ENCODE results near the gene RAB31.
"Not testable (repeated sequence)": the region's sequence is repeated elsewhere in the genome, so short reads cannot be mapped to it uniquely, and the experiment has no call there.

RAB31 gene

DNA sequence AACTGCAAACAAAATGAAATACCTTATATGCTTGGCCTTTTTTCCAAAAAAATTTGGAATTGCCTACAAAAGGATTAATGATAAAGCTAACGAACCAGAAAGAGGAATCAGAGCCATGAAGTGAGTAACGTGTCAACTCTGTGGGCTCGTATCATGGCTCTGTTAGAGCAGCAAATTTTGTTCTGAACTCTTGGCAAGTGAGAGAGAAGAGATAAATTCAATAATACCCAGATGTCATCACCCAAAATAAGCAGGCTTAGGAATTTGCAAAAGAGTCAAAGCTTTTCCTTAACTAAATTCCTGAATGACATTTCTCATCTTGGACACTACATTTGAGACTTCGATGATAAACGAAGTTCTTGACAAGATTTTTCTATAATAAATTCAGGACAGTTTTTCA, 182.1 kb downstream of the RAB31 start:
- DNase-seq (ENCODE audit: low spot score) = no peak

DNA sequence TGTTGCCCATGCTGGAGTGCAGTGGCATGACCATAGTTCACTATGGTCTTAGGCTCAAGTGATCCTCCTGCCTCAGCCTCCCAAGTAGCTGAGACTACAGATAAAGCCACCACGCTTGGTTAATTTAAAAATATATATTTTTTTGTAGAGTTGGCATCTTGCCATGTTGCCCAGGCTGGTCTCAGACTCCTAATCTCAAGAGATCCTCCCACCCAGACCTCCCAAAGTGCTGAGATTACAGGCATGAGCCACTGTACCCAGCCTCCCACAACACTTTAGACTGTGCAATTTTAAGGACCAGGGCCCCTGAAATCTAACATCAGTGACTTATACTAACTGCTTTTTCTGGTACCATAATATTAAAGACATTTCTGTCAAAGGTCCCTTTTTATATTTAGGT, 182.9 kb downstream of the RAB31 start:
- no peak for DNase-seq (ENCODE audit: low spot score)

DNA sequence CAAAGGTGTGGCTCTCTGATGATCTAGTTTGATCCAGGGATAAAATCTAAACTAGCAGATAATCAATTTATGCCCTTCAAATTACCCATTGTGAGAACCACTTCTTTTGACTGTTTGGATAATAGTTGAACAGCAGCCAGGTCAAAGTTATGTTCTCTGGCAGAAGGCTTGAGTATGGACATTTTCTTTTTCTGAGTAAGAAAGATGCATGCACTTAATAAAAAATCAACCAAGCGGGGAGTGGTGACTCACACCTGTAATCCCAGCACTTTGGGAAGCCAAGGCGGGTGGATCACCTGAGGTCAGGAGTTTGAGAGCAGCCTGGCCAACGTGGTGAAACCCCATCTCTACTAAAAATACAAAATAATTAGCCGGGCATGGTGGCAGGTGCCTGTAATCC, 183.4 kb downstream of the RAB31 start:
- not testable (repeated sequence) for DNase-seq (ENCODE audit: low spot score)

DNA sequence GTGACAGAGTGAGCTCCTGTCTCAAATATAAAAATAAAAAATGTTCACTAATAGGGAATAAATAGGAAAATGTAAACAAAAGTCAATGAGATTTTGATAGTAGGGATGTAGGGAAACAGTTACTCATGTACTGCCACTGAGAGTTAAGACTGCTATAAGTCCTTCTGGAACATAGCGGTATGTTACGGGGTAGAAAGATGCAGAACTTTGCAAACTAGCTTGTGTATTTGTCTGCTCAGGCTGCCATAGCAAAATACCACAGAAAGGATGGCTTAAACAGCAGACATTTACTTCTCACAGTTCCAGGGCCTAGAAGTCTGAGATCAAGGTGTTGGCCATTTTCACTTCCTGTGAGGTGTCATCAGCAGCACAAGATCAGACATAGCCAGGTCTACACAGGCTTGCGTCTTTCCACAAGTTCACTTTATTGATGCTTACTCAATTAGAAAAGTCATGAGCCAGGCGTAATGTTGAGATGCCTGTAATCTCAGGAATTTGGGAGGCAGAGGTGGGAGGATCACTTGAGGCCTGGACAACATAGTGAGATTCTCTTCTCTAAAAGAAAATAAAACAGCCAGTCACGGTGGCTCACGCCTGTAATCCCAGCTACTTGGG, 186.5 kb downstream of the RAB31 start:
- no peak for DNase-seq (ENCODE audit: low spot score)

DNA sequence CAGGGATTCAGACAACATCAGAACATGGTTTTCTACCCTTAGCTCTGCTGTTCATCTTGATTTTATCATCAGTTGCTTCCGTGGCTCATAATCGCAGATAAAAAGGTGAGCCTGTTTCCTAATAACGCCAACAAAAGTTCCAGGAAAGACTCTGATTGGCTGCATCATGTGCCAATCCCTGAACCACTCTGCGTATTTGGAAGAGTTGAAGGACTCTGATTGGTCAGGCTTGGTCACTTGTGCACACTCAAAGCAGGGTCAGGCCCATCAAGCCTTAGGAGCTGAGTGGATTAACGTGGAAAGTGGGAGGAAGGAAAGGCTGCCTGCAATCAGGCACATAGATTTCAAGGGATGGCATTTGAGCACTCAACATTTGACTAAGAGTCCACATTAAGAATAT, 189.0 kb downstream of the RAB31 start:
- no peak for DNase-seq (ENCODE audit: low spot score)

DNA sequence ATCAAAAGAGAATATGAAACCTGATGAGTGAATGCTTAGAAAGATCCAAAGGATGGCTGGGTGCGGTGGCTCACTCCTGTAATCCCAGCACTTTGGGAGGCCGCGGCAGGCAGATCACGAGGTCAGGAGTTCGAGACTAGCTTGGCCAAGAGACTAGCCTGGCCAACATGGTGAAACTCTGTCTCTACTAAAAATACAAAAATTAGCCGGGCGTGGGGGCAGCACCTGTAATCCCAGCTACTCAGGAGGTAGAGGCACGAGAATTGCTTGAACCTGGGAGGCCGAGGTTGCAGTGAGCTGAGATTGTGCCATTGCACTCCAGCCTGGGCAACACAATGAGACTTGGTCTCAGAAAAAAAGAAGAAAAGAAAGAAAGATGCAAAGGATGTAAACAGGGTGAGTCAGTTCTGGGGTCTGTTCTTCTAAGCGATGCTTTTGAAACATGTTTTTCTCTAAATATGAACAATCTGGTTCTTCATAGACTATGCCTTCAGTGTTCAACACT, 189.7 kb downstream of the RAB31 start:
- DNase-seq (ENCODE audit: low spot score) = not testable (repeated sequence)

DNA sequence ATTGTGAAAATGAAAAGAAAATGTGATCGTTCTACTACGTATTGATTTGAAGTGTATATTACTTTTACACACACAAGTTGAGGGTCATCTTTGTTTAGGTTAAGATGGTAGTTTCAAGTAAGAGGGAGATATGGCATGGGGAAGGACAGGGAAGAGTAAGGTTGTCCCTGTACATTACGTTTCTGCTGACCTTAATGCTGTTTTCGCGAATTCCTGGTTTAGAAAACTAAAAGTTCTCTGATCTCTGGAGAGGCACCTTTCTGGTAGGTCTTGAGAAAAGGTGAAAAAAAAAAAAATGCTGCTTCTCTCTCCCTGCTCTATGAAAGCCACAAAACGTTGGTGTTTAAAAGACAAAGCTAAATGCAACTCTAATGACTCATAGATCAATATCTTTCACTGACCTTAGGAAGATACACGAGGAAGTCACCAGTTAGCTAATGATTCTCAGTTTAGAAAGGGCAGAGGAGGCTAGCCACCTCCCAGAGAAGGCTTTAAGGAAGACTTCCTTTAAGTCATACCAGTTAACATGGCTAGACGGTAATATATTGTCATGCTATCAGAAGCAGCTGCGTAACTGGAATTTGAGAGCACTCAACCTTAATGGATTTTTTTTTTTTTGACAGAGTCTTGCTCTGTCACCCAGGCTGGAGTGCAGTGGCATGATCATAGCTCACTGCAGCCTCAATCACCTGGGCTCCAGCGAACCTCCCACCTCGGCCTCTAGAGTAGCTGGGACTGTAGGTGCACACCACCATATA, 190.9 kb downstream of the RAB31 start:
- no peak for DNase-seq (ENCODE audit: low spot score)

DNA sequence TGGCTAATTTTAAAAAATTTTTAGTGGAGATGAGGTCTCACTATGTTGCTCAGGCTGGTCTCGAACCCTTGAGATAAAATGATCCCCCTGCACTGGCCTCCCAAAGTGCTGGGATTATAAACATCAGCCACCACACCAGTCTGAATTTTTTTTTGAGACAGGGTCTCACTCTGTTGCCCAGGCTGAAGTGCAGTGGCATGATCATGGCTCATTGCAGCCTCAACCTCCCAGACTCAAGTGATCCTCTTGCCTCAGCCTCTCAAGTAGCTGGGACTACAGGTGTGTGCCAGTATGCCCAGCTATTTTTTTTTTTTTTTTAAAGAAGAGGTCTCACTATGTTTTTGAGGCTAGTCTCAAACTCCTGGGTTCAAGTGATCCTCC, 191.4 kb downstream of the RAB31 start:
- DNase-seq (ENCODE audit: low spot score) = not testable (repeated sequence)

DNA sequence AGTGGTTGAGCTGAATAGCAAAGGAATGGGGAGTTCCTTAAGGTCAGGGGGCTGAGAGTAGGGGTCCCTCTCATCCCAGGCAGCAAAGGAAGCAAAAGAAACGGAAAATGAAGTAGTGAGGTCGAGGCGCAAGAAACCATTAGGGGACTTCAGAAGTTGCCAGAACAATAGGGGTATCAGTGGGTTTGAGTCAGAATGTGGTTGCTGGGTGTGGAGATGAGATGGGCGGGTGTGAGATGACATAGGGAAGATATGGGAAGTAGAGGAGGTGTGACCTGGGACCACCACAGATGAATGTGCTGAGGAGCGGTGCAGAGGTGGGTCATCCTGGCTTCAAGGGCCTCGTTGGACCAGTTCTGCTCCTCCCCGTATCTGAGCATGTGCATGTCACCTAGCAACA, 192.6 kb downstream of the RAB31 start:
- DNase-seq (ENCODE audit: low spot score) = no peak

DNA sequence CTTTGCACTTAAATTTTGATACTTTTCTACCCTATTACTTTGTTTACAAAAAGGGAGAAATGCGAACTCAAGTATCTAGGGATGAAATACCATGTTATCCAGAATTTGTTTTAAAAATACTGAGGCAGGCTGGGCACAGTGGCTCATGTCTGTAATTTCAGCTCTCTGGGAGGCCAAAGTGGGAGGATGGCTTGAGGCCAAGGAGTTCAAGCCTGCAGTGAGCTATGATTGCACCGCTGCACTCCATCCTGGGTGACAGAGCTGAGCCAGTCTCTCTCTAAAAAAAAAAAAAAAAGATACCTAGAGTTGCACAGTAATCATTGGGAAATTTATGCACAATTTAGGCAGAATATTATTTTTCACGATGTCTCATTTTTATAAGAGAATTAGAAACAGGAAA, 193.3 kb downstream of the RAB31 start:
- DNase-seq (ENCODE audit: low spot score) = no peak

DNA sequence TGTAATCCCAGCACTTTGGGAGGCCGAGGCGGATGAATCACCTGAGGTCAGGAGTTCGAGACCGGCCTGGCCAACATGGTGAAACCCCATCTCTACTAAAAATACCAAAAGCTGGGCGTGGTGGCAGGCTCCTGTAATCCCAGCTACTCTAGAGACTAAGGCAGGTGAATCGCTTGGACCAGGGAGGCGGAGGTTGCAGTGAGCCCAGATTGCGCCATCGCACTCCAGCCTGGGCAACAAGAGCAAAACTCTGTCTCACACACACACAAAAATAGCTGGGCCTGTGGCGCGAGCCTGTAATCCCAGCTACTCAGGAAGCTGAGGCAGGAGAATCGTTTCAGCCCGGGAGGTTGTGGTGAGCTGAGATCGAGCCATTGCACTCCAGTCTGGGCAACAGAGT, 194.2 kb downstream of the RAB31 start:
- not testable (repeated sequence) for DNase-seq (ENCODE audit: low spot score)

DNA sequence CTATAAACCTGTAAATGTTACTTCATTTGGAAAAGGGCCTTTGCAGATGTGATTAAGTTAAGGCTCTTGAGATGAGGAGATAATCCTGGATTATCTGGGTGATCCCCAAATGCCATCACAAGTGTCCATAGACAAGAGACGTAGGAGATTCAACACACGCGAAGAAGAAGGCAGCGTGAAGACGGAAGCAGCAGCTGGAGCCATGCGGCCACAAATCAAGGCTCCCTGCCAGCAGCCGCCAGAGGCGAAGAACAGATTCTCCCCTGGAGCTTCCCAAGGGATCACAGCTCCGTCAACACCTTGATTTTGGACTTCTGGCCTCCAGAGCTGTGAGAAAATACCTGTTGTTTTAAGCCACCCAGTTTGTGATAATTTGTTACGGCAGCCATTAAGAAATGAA, 194.7 kb downstream of the RAB31 start:
- DNase-seq (ENCODE audit: low spot score) = no peak

DNA sequence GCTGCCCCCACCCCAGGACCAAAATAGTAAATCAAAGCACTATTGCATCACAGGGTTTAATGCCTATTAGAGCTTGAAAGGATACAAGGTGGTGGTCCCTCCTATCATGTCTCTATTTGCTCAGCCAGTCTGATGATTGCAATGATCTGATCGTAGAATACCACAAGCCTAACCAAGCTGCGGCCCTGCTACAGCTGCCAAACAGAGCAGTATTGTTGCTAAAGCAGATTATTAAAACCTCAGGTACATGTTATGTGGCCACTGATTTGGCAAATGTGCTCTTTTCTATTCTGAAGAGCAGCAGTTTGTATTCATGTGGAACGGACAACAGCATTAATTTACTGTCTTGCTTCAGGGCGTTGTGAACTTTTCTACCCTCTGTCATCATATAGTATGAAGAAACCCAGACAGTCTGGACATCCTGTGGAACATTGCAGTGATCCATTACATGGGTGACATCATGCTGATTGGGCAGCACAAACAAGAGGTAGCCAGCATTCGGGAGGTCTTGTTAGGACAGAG, 197.4 kb downstream of the RAB31 start:
- DNase-seq (ENCODE audit: low spot score) = no peak

DNA sequence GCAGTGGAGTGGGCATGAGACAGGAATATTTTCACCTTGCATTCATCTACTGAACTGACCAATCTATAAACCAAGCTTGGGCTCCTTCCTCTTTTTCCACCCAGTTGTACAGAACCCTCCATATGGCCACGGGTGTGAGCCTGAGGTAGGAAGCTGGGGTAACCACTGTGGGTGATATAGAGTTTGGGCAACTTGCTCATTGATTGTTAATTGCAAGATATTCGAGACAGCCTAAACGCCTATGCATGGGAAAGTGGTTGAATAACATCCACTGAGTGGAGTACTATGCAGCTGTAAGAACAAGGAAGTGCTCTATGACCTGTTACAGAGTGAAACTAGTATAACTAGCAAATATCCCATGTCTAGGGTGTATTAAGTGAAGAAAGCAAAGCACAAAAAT, 198.4 kb downstream of the RAB31 start:
- DNase-seq (ENCODE audit: low spot score) = no peak

DNA sequence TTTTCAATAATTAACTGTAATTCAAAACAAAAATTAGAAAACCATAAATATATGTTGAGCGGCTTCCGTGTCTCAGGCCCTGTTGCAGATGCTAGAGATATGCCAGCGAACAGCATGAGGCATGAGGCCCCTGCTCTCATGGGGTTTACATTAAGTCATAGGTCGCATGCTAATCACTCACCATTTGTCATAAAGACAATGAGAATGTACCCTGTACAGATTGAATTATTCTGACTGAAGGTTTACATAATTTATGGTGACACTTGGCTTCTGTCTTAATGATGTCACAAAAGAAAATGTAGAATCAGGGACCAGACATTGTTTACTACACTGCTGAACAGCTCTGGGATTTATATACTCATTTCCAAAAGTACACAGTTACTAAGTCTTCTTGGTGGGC, 199.8 kb downstream of the RAB31 start:
- no peak for DNase-seq (ENCODE audit: low spot score)

DNA sequence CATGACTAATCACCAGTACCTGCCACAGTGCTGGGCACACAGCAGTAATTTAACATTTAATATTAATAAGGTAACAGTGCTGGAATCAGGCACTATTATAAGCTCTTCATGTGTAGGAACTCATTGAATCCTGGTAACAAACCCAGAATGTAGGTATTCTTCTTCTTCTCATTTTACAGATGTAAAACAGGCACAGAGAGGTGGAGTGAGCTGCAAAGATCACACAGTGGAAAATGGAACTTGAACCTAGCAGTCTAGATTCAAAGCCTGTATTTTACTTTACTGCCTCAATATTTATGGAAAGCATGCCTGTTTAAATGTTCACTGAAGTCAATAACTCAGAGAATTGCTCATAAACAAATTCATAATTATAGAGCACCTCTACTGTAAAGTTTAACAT, 202.0 kb downstream of the RAB31 start:
- DNase-seq (ENCODE audit: low spot score) = no peak

DNA sequence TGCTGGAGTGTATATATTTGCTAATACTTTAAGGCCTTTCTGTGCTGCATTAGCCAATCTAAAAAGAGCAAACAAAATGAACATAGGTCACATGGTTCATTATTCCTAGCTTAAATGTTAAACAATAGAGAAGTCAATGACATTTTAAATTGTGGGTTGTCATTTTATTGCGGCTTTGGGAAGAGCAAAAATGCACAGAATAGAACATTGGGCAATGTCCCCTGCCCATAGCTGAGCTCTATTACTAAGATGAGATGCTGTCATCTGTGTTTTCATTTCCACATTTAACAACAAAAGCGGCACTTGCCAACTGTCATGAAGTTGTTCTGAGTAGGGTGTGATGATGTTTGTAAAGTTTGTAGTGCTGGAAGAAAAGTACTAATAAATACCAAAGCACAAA, 202.6 kb downstream of the RAB31 start:
- no peak for DNase-seq (ENCODE audit: low spot score)

DNA sequence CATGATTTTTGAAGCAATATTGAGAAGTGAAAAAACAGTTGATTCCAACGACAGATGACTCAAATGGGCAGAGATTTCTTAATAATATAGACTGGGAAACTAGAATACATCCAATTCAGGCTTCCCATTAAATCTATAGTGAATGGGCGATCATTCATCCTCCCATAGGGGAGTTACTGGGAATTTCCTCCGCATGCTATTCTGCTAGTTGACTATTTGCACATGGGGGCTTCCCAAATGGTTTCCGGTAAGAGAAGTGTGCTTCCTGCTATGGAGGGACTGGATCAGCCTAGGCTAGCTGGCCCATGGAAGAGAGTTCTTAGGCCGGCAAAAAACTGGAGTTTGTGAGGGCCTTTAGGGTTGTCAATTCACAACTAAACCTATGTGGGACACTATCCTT, 203.1 kb downstream of the RAB31 start:
- DNase-seq (ENCODE audit: low spot score) = no peak
